NB4 (cell line): ENCODE results near the gene KRTAP10-2.

Source experiments
- CTCF ChIP-seq: IDR thresholded peaks from one replicate; pipeline ENCODE4 v1.5.1; 2012; ENCODE audit warnings: low read depth, low read length
- MYC ChIP-seq: IDR thresholded peaks from 2 replicates; pipeline ENCODE4 v1.6.1; 2011; ENCODE audit warnings: low read depth, low read length
- POLR2A ChIP-seq: IDR thresholded peaks from 2 replicates; pipeline ENCODE4 v1.6.1; 2011; ENCODE audit warnings: mild to moderate bottlenecking; ENCODE audit not compliant: insufficient read length; ENCODE audit errors: extremely low read depth

DNA sequence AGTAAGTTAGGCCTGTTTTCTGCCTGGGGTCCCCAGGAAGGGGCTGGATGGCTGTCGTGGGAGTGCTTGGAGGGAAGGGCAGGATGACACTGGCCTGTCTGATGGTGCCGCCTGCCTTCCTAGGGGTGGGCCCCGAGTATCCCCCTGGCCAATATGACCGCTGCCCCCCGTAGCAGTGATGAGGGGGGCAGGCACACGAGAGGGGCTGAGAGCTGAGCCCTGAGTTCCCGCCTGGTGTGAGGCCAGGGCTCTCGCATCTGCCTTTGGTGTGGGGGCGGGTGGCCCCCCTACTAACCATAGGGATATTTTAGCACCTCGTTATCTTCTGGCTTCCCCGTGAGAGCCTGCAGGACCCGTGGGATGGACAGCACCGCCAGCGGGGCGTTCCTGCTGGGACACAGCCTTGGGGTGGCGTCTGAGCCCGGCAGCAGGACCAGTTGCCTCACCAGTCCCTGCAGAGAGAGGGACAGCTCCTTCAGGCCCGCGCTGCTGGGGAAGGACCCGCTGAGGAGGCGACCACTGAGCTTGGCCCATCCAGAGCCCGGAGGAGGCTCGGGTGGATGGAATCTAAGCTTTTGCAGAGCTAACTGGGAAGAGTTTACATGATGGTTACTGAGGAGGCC, 21.7 kb downstream of the KRTAP10-2 start:
- TF ChIP-seq CTCF (no peak), MYC (no peak), POLR2A (no peak)
